Gastrocnemius medialis (tissue), 4 donors: ENCODE results near the gene TUBA3E.
"Not testable (repeated sequence)": the region's sequence is repeated elsewhere in the genome, so short reads cannot be mapped to it uniquely, and the experiment has no call there.

ENCODE experiments used
- CTCF ChIP-seq, 5 experiments: fragments of 450-650 bp in 3 of 5; fragments of 200-600 bp in 2 of 5; sonication (generic) in 2 of 5; IDR thresholded peaks in 4 of 5; conservative IDR thresholded peaks in 1 of 5; 1 replicate in 4 of 5; 2 replicates in 1 of 5; pipeline ENCODE4 v1.5.1; 2016 to 2019; ENCODE audit warnings: antibody characterized with exemption in 5 of 5, mild to moderate bottlenecking in 3 of 5, moderate library complexity in 3 of 5
- POLR2A ChIP-seq, 2 donors: fragments of 450-650 bp; IDR thresholded peaks; one replicate each; pipeline ENCODE4 v1.6.1; 2017; ENCODE audit warnings: antibody characterized with exemption in 2 of 2, mild to moderate bottlenecking in 2 of 2, moderate library complexity in 2 of 2

GRCh38 chr2:130160838-130161705 lies 37.2 kb downstream of the TUBA3E start:
- TF ChIP-seq POLR2A (IDR thresholded peaks at IDR 0.05); CTCF (IDR thresholded peaks at IDR 0.05 in 4 of 5, conservative IDR thresholded peaks at IDR 0.05 in 1 of 5): not testable (repeated sequence)
